Breast epithelium (tissue), 4 donors: Measurements from ENCODE around the gene ZFR2. TPM values are rescaled to one million over a fixed set of nuclear protein-coding genes. Genes with fewer than 3 reads are reported as not detected.

Experiments
- DNase-seq, 2 donors: peaks; one replicate each; pipeline ENCODE4 v3.0.0-alpha.2; 2019; ENCODE audit warnings: low spot score in 2 of 2
- H3K27ac ChIP-seq, 2 donors: fragments of 200-600 bp; sonication (generic) in 1 of 2; one replicate each; pipeline ENCODE4 v1.5.1; 2016 to 2019; ENCODE audit warnings: mild to moderate bottlenecking in 1 of 2
- H3K27me3 ChIP-seq, 2 donors: fragments of 200-600 bp; sonication (generic) in 1 of 2; one replicate each; pipeline versions ENCODE4 v1.5.1 to v1.6.0; 2017 to 2019; ENCODE audit warnings: control low read depth in 1 of 2, mild to moderate bottlenecking in 1 of 2
- H3K36me3 ChIP-seq: fragments of 200-600 bp; one replicate; pipeline ENCODE4 v1.5.1; 2019
- H3K4me1 ChIP-seq, 2 donors: fragments of 200-600 bp; sonication (generic); one replicate each; pipeline ENCODE4 v1.5.1; 2016 to 2019; ENCODE audit warnings: control low read depth in 1 of 2
- H3K4me3 ChIP-seq, 3 donors: fragments of 200-600 bp; sonication (generic); 1 replicate in 2 of 3; 2 replicates in 1 of 3; pipeline ENCODE4 v1.5.1; 2016 to 2019; ENCODE audit warnings: mild to moderate bottlenecking in 3 of 3, moderate library complexity in 2 of 3
- H3K9me3 ChIP-seq, 2 donors: fragments of 200-600 bp; sonication (generic) in 1 of 2; one replicate each; pipeline ENCODE4 v1.5.1; 2016 to 2019; ENCODE audit warnings: control low read depth in 1 of 2
- CTCF ChIP-seq, 3 donors: fragments of 450-650 bp; IDR thresholded peaks; one replicate each; pipeline ENCODE4 v1.5.1; 2016 to 2017; ENCODE audit warnings: antibody characterized with exemption in 3 of 3, mild to moderate bottlenecking in 3 of 3, moderate library complexity in 3 of 3
- POLR2A ChIP-seq: fragments of 450-650 bp; IDR thresholded peaks from one replicate; pipeline ENCODE4 v1.6.1; 2016; ENCODE audit warnings: antibody characterized with exemption, mild to moderate bottlenecking, moderate library complexity
- POLR2AphosphoS5 ChIP-seq, 3 donors: sonication (generic); formaldehyde crosslinking; IDR thresholded peaks; one replicate each; pipeline ENCODE4 v1.6.1; 2017; ENCODE audit warnings: antibody characterized with exemption in 3 of 3
- intact Hi-C: fragments of 100-400 bp; cut with DNase I; formaldehyde crosslinking; loops from one replicate; pipeline ENCODE4 v1.15.1; 2023; ENCODE audit warnings: low total_unique reads
- total RNA-seq, 3 donors: library from RNA; depleted of rRNA; stranded (reverse); fragments of >200 nt; gene quantifications; one replicate each; pipeline ENCODE4 v1.1.0, GENCODE V29; 2016

Gene ZFR2
- total RNA-seq, 3 donors from 2014 or later = 0.98 TPM; not detected in 2

- no peak for TF ChIP-seq CTCF (IDR thresholded peaks at IDR 0.05)
- TF ChIP-seq POLR2AphosphoS5 (IDR thresholded peaks at IDR 0.05) = no peak
- TF ChIP-seq POLR2A = no peak
- no peak for DNase-seq
- intact Hi-C loops = no loop called here
- no peaks in the 10 kb centered on the region for H3K4me1 ChIP-seq
- H3K36me3 ChIP-seq = no peaks in the 10 kb centered on the region
- peaks cover 0 to 14% of the 10 kb centered on the region in 2 donors for H3K27me3 ChIP-seq
- no peak overlapping the region for H3K27ac ChIP-seq
- no peaks in the 10 kb centered on the region for H3K9me3 ChIP-seq
- H3K4me3 ChIP-seq = no peak overlapping the region
Measured at GRCh38 chr19:3831601-3832000, 37.2 kb downstream of the ZFR2 start.

GRCh38 chr19:3830621-3831589 is 37.9 kb downstream of the ZFR2 start:
- Histone ChIP-seq H3K4me3 (no peak overlapping the region), H3K9me3 (no peaks in the 10 kb centered on the region), H3K27me3 (peaks cover 0 to 14% of the 10 kb centered on the region in 2 donors), H3K4me1 (no peaks in the 10 kb centered on the region), H3K36me3 (no peaks in the 10 kb centered on the region), H3K27ac (no peak overlapping the region)
- DNase-seq = no peak
- intact Hi-C loops = no loop called here
- TF ChIP-seq POLR2AphosphoS5 (IDR thresholded peaks at IDR 0.05) (no peak), POLR2A (no peak), CTCF (IDR thresholded peaks at IDR 0.05) (no peak)

GRCh38 chr19:3827306-3827705 is 41.5 kb downstream of the ZFR2 start:
- Histone ChIP-seq H3K36me3 (no peaks in the 10 kb centered on the region), H3K27ac (no peak overlapping the region), H3K4me3 (no peak overlapping the region), H3K9me3 (no peaks in the 10 kb centered on the region), H3K27me3 (peaks cover 0 to 37% of the 10 kb centered on the region in 2 donors), H3K4me1 (no peaks in the 10 kb centered on the region)
- DNase-seq = no peak
- intact Hi-C loops = no loop called here
- TF ChIP-seq POLR2AphosphoS5 (IDR thresholded peaks at IDR 0.05) = no peak
- no peak for TF ChIP-seq POLR2A
- no peak for TF ChIP-seq CTCF (IDR thresholded peaks at IDR 0.05)

GRCh38 chr19:3826163-3826562 is 42.7 kb downstream of the ZFR2 start:
- H3K4me3 ChIP-seq = no peak overlapping the region
- no peaks in the 10 kb centered on the region for H3K9me3 ChIP-seq
- H3K4me1 ChIP-seq = no peaks in the 10 kb centered on the region
- H3K27me3 ChIP-seq = peaks cover 0 to 31% of the 10 kb centered on the region in 2 donors
- DNase-seq = no peak
- intact Hi-C loops = no loop called here
- TF ChIP-seq CTCF (IDR thresholded peaks at IDR 0.05) (no peak), POLR2A (no peak), POLR2AphosphoS5 (IDR thresholded peaks at IDR 0.05) (no peak)
- no peak overlapping the region for H3K27ac ChIP-seq
- H3K36me3 ChIP-seq = no peaks in the 10 kb centered on the region

GRCh38 chr19:3825286-3825956 is 43.4 kb downstream of the ZFR2 start:
- Histone ChIP-seq H3K9me3 (no peaks in the 10 kb centered on the region), H3K4me3 (no peak overlapping the region), H3K4me1 (no peaks in the 10 kb centered on the region), H3K27ac (no peak overlapping the region), H3K27me3 (peaks cover 0 to 27% of the 10 kb centered on the region in 2 donors), H3K36me3 (no peaks in the 10 kb centered on the region)
- no peak for DNase-seq
- TF ChIP-seq POLR2A (no peak), CTCF (IDR thresholded peaks at IDR 0.05) (no peak), POLR2AphosphoS5 (IDR thresholded peaks at IDR 0.05) (no peak)
- intact Hi-C loops = no loop called here
